Heart left ventricle (tissue), 13 donors: ENCODE data around the gene FUOM.

Source experiments
- CTCF ChIP-seq, 12 donors: fragments of 200-600 bp; sonication (generic) in 4 of 12; IDR thresholded peaks; one replicate each; pipeline versions ENCODE4 v1.5.0 to v1.8.0; 2018 to 2022; ENCODE audit warnings: antibody characterized with exemption in 12 of 12, mild to moderate bottlenecking in 5 of 12
- POLR2A ChIP-seq, 2 donors: fragments of 450-650 bp; IDR thresholded peaks; one replicate each; pipeline ENCODE4 v1.6.1; 2017; ENCODE audit warnings: antibody characterized with exemption in 2 of 2, mild to moderate bottlenecking in 2 of 2, moderate library complexity in 2 of 2
- donor health status: ischemic (EF 13 %, LVEDD 7.1; RV severe dilation, severe dysfunction).
- donor health status: DM: no; HTN: yes; CAD: no.
- donor health status: DM: no; HTN: no; CAD: no.
- donor health status: ischemic (EF 25% LVEDD 6.9; RV normal size, moderate dysfunction).
- donor health status: ischemic (EF 25% LVEDD 5.7; RV mildly dilated, moderate dysfunction).
- donor health status: ischemic (EF 35%, LVEDD 5.7; RV mildly dilated, moderate dysfunction).
- donor health status: nonischemic (EF 11% LVEDD 7.7; RV severe dilation, severe dysfunction).
- donor health status: DM: yes; HTN: yes; CAD: no.
- donor health status: PGD.
- donor health status: ischemic (EF 29% LVEDD 5.4; RV normal size, mild dysfunction).
- donor health status: nonischemic (EF 23%, LVEDD 6.1; RV moderate dilation, normal function).

GRCh38 chr10:133350950-133351329, 6.9 kb downstream of the FUOM start:
- no peak for TF ChIP-seq POLR2A (IDR thresholded peaks at IDR 0.05)
- TF ChIP-seq CTCF (IDR thresholded peaks at IDR 0.05): no peak
